ENCODE results near the gene KCNK13.
"Not testable (repeated sequence)": the region's sequence is repeated elsewhere in the genome, so short reads cannot be mapped to it uniquely, and the experiment has no call there.

KCNK13 gene

DNA sequence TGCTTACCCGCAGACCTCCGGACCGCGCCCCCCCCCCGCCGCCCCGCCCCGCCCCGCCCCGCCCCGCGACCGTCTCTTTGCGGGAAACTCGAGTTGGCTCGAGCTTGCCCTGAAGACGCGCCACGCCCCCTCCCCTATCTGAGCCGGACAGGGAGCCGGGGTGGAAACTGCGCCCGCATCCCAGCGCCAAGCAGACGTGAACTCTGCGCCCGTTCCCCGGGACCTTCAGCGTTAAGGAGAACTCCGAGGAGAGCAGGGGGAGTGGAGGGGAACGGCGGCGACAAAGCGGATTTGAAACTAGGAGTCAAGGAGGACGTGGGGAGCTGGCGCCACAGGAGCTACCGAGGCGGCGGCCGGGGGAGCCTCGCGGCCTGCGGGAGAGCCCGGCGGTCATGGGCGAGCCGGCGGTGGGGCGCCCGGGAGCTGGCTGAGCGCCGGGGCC, at the start of gene KCNK13:
KCNK13 (plus strand) TSS at position 310 of the 442 bp plus-strand sequence. CDS start 212 bp downstream, outside the sequence.
- no peak for DNase-seq (ENCODE audit: low spot score)

GRCh38 chr14:90017371-90017770, 44.4 kb upstream of the KCNK13 start:
- no peak for DNase-seq (ENCODE audit: low spot score)

GRCh38 chr14:90019824-90020523, 41.8 kb upstream of the KCNK13 start:
- DNase-seq (ENCODE audit: low spot score) = no peak

- no peak for DNase-seq (ENCODE audit: low spot score)
Measured at GRCh38 chr14:90023176-90023896, 38.5 kb upstream of the KCNK13 start.

GRCh38 chr14:90024910-90025309, 36.9 kb upstream of the KCNK13 start:
- no peak for DNase-seq (ENCODE audit: low spot score)

DNA sequence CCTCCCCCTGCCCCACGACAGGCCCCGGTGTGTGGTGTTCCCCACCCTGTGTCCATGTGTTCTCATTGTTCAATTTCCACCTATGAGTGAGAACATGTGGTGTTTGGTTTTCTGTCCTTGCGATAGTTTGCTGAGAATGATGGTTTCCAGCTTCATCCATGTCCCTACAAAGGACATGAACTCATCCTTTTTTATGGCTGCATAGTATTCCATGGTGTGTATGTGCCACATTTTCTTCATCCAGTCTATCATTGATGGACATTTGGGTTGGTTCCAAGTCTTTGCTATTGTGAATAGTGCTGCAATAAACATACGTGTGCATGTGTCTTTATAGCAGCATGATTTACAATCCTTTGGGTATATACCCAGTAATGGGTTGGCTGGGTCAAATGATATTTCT, 35.2 kb upstream of the KCNK13 start:
- DNase-seq (ENCODE audit: low spot score) = not testable (repeated sequence)

DNA sequence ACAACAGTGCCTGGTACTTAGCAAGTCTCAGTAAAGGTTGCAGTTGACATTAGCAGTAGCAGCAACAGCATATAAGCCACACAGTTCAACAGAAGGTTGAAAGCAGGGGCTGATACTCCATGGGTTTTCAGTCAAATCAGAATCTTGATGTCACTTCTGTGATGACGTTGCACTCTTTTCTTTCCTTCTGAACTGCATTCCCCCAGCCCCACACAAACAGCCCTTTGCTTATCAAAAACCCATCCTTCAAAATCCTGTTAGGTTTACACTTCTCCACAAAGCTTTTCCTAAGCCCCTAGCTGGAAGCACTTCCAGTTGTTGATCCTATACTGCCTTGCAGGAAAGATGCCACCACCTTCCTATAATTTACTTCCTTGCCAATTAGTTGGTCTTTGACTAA, 34.0 kb upstream of the KCNK13 start:
- DNase-seq (ENCODE audit: low spot score) = no peak

GRCh38 chr14:90034156-90034555, 27.6 kb upstream of the KCNK13 start:
- no peak for DNase-seq (ENCODE audit: low spot score)

DNA sequence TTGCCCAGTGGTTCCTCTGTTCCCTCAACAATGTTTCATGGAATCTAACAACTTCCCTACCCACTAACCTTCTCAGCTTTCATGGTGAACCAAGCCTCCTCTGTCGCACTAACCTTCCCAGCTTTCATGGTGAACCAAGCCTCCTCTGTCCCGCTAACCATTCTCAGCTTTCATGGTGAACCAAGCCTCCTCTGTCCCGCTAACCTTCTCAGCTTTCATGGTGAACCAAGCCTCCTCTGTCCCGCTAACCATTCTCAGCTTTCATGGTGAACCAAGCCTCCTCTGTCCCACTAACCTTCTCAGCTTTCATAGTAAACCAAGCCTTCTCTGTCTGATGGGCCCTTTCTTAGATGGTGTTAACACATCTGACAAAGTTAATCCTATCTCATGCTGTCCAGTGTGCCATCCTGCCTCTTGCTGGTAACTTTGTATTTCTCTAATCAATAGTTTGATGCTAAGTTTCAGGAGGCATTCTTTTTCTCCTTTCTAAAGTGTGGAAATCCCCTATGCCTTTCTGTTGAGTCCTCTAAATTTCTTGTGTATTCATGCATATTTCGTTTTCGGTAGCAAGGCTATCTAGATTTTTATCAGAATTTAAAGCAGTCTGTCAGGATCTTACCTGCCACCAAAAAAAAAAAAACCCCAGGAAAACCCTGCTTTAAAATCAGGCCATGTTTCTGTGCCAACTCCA, 26.8 kb upstream of the KCNK13 start:
- no peak for DNase-seq (ENCODE audit: low spot score)

DNA sequence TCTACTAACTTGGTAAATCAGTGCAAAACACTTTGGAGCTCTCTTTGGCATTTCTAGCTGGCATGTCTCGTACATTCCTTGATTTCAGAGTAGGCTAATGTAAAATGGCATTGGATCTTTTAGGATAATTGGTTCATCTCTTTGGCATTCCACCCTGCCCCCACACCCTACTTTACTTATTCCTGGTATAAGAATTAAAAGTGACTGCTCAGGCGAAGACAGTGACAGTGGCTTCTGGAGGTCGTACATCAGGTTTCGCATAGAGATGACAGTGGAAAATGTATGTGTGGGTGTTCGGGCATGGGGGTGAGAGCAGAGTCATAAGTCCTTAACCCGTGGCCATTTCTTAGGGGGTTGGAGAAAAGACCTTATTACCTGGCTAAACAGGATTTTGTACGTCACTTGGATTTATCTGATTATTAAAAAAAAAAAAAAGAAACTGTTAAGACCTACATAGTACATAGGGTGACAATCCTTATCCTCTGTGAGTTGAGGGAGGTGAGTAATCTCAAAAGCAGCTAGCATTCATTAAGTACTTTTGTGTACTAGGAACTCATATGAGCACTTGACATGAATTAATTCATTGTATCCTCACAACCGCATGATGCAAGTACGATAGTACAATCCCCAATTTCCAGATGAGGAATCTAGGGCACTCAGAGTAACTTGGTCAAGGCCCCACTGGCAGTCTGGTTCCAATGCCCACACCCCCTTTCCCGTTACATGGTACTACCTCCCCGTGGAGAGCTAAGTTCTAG, 22.4 kb upstream of the KCNK13 start:
- DNase-seq (ENCODE audit: low spot score) = no peak

DNA sequence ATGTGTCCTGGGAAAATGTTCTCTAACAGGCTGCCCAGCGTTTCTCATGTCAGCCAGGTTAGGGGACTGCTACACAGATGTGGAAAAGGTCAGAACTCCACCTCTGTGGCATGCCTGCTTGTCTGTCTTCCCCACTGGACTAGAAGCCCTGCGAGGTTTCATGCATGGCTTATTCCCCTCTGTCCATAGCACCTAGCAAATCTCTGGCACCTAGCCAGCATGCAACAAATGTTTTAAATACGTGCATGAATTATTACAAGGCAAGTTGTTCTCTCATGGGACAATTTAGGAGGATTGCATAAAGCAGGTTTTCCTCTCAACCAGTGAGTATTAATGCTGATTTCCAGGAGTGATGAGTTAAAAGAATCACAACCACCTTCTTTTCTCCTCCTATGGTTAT, 21.4 kb upstream of the KCNK13 start:
- no peak for DNase-seq (ENCODE audit: low spot score)

GRCh38 chr14:90042496-90043252, 19.1 kb upstream of the KCNK13 start:
- no peak for DNase-seq (ENCODE audit: low spot score)

- no peak for DNase-seq (ENCODE audit: low spot score)
Measured at GRCh38 chr14:90045616-90046015, 16.2 kb upstream of the KCNK13 start.

GRCh38 chr14:90049390-90049789, 12.4 kb upstream of the KCNK13 start:
- DNase-seq (ENCODE audit: low spot score) = no peak

GRCh38 chr14:90050271-90050670, 11.5 kb upstream of the KCNK13 start:
- DNase-seq (ENCODE audit: low spot score) = no peak

DNA sequence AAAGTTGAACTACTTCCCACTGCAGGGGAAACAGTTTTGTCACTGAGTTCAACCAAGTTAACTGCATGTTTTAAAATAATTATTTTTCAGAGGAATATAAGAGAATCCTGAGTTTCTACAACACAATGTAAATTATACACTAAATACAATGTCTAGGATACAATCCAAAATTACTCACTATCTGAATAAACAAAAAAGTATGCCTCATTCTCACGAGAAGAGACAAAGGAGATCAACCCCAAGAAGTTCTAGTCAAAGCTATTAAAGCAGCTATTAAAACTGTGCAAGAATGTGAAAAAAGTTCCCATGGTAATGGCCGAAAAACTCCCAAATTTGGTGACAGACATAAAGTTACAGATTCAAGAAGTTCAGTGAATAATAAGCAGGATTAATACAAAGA, 8.8 kb upstream of the KCNK13 start:
- DNase-seq (ENCODE audit: low spot score) = no peak

DNA sequence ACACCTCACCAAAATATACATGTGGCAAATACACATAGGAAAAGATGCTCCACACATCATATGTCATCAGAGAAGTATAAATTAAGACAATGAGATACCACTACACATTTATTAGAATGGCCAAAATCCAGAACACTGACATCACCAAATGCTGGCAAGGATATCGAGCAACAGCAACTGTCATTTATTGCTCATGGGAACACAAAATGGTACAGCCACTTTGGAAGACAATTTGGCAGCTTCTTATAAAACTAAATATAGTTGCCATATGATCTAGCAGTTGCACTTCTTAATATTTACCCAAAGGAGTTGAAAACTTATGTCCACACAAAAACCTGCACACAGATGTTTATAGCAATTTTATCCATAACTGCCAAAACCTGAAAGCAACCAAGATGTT, 7.0 kb upstream of the KCNK13 start:
- DNase-seq (ENCODE audit: low spot score) = no peak

- no peak for DNase-seq (ENCODE audit: low spot score)
Measured at GRCh38 chr14:90056826-90057225, 5.0 kb upstream of the KCNK13 start.

GRCh38 chr14:90058876-90059458, 2.8 kb upstream of the KCNK13 start:
- DNase-seq (ENCODE audit: low spot score) = no peak

GRCh38 chr14:90060312-90060964, 1.4 kb upstream of the KCNK13 start:
- DNase-seq (ENCODE audit: low spot score) = no peak
